HepG2 (cell line): ENCODE measurements around the gene UAP1L1. TPM values are rescaled to one million over a fixed set of nuclear protein-coding genes. Genes with fewer than 3 reads are reported as not detected.

Experiments
- FOXC1 ChIP-seq: sonication (generic); formaldehyde crosslinking; IDR thresholded peaks from 2 replicates; pipeline ENCODE4 v1.8.0; 2022; ENCODE audit warnings: mild to moderate bottlenecking, missing genetic modification reagents, borderline replicate concordance
- GABPB1 ChIP-seq: IDR thresholded peaks from 2 replicates; pipeline ENCODE4 v1.6.1; 2016; ENCODE audit warnings: mild to moderate bottlenecking, missing genetic modification reagents, moderate library complexity, missing compliant biosample characterization
- ISL2 ChIP-seq: sonication (generic); formaldehyde crosslinking; IDR thresholded peaks from 2 replicates; pipeline ENCODE4 v1.5.0; 2020; ENCODE audit warnings: missing genetic modification reagents
- JARID2 ChIP-seq: sonication (generic); formaldehyde crosslinking; IDR thresholded peaks from 2 replicates; pipeline ENCODE4 v1.8.1; 2023; ENCODE audit warnings: missing genetic modification reagents, inconsistent platforms; ENCODE audit not compliant: insufficient replicate concordance
- LCORL ChIP-seq, 2 experiments: fragments of 450-650 bp in 1 of 2; sonication (generic) in 1 of 2; formaldehyde crosslinking in 1 of 2; IDR thresholded peaks; 2 replicates each; pipeline versions ENCODE4 v1.5.0 to v1.6.1; 2017 to 2020; ENCODE audit warnings: antibody characterized with exemption in 1 of 2, missing genetic modification reagents in 1 of 2
- NFE2 ChIP-seq: sonication (generic); formaldehyde crosslinking; IDR thresholded peaks from 2 replicates; pipeline ENCODE4 v1.4.0; 2020; ENCODE audit warnings: missing genetic modification reagents
- NFKBIZ ChIP-seq: IDR thresholded peaks from 2 replicates; pipeline ENCODE4 v1.6.1; 2018; ENCODE audit warnings: missing genetic modification reagents, missing compliant biosample characterization
- ONECUT2 ChIP-seq: sonication (generic); formaldehyde crosslinking; IDR thresholded peaks from 2 replicates; pipeline ENCODE4 v1.4.0; 2020; ENCODE audit warnings: missing genetic modification reagents
- ZNF136 ChIP-seq: sonication (generic); formaldehyde crosslinking; IDR thresholded peaks from 2 replicates; pipeline ENCODE4 v1.8.1; 2022; ENCODE audit warnings: low read depth, mild to moderate bottlenecking, moderate library complexity, missing genetic modification reagents
- ZNF30 ChIP-seq: sonication (generic); formaldehyde crosslinking; IDR thresholded peaks from 2 replicates; pipeline ENCODE4 v1.5.0; 2020; ENCODE audit warnings: mild to moderate bottlenecking, missing genetic modification reagents
- ZNF441 ChIP-seq: sonication (generic); formaldehyde crosslinking; IDR thresholded peaks from 2 replicates; pipeline ENCODE4 v1.7.0; 2021; ENCODE audit warnings: missing genetic modification reagents, borderline replicate concordance
- ZNF446 ChIP-seq: sonication (generic); formaldehyde crosslinking; IDR thresholded peaks from 2 replicates; pipeline ENCODE4 v1.5.0; 2020; ENCODE audit warnings: mild to moderate bottlenecking, missing genetic modification reagents
- ZNF484 ChIP-seq: sonication (generic); formaldehyde crosslinking; IDR thresholded peaks from 2 replicates; pipeline ENCODE4 v1.5.1; 2020; ENCODE audit warnings: mild to moderate bottlenecking, low read depth, missing genetic modification reagents, borderline replicate concordance
- ZNF543 ChIP-seq: sonication (generic); formaldehyde crosslinking; IDR thresholded peaks from 2 replicates; pipeline ENCODE4 v1.4.0; 2020; ENCODE audit warnings: mild to moderate bottlenecking, missing genetic modification reagents
- ZNF607 ChIP-seq: sonication (generic); formaldehyde crosslinking; IDR thresholded peaks from 2 replicates; pipeline ENCODE4 v1.5.1; 2020; ENCODE audit warnings: missing genetic modification reagents, mild to moderate bottlenecking, borderline replicate concordance
- ZNF792 ChIP-seq: IDR thresholded peaks from 2 replicates; pipeline ENCODE4 v1.6.1; 2016
- ZNF841 ChIP-seq: sonication (generic); formaldehyde crosslinking; IDR thresholded peaks from 2 replicates; pipeline ENCODE4 v1.8.1; 2023; ENCODE audit warnings: missing genetic modification reagents, borderline replicate concordance
- ZNF879 ChIP-seq: sonication (generic); formaldehyde crosslinking; IDR thresholded peaks from 2 replicates; pipeline ENCODE4 v1.8.1; 2023; ENCODE audit warnings: missing genetic modification reagents
- polyA plus RNA-seq, 8 experiments: library from polyadenylated mRNA; depleted of rRNA in 3 of 8; stranded (reverse) in 7 of 8; unstranded in 1 of 8; fragments of >200 nt; fragmentation: Illumina TruSeq in 4 of 8; extraction: Trizol in 4 of 8; gene quantifications; 2 replicates each; pipeline versions ENCODE4 v1.2.1 to v1.2.3, GENCODE V29; 2011 to 2016; ENCODE audit warnings: low read depth in 4 of 8, missing spikeins in 1 of 8, mixed read lengths in 1 of 8; ENCODE audit not compliant: insufficient read depth in 1 of 8
- total RNA-seq, 5 experiments: library from RNA; depleted of rRNA; stranded (reverse); fragments of >200 nt; fragmentation: Illumina TruSeq; extraction: Trizol; gene quantifications; 2 replicates each; pipeline ENCODE4 v1.2.3, GENCODE V29; 2016; ENCODE audit warnings: low read depth in 1 of 5
- TF ChIP-seq, protein P1 (sequence below): sonication (generic); formaldehyde crosslinking; IDR thresholded peaks from 2 replicates; pipeline ENCODE4 v1.4.0; 2020; ENCODE audit warnings: missing genetic modification reagents
- TF ChIP-seq, protein P2 (sequence below): sonication (generic); formaldehyde crosslinking; IDR thresholded peaks from 2 replicates; pipeline ENCODE4 v1.4.0; 2020; ENCODE audit warnings: missing genetic modification reagents
- TF ChIP-seq, protein P3 (sequence below): sonication (generic); formaldehyde crosslinking; IDR thresholded peaks from 2 replicates; pipeline ENCODE4 v1.5.0; 2020; ENCODE audit warnings: mild to moderate bottlenecking, missing genetic modification reagents, moderate library complexity
- TF ChIP-seq, protein P4 (sequence below): sonication (generic); formaldehyde crosslinking; IDR thresholded peaks from 2 replicates; pipeline ENCODE4 v1.4.0; 2020; ENCODE audit warnings: missing genetic modification reagents

Gene UAP1L1
- total and polyA plus RNA-seq, 2 of the 13 experiments (the other 11 are each of a cell fraction or from before 2014, with no cell fraction given): 5.4 to 6.4 TPM

DNA sequence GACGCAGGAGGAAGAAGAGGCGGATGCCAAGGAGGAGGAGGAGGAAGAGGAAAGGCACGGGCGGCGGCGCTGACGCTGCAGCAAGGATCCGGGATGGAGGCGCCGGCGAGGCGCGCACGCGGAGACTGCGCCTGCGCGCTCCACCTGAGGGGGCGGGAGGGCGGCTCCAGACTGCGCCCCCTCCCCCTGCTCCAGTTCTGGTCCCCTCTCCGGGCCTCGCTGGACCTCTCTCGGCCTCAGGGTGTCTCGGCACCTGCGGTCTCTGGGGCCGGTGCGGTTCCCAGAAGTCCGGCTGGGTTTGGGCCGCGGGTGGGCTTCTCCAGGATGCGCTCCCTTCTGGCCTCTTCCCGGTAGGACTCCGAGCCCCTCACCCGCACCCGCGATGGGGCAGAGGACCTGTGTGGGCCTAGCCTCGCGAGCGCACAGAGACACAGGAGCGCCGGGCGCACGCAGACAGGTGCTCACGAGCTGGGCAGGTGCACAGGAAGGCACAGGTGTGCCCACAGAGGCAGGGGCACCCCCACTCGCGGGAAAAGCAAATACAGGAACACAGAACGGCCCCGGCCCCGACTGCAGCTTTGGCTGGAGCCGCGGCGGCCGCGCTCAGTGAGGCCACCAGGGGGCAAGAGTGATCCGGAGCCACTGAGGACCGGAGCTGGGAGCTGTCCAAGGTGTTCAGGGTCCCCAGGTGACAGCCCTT, 31.1 kb upstream of the UAP1L1 start, which contains the start of gene NPDC1 (continued):
- TF ChIP-seq ZNF607 (CRISPR knock-in tag): peak; percentile 75; the same call in 1 of the 2 replicates
- TF ChIP-seq, protein P1, sequence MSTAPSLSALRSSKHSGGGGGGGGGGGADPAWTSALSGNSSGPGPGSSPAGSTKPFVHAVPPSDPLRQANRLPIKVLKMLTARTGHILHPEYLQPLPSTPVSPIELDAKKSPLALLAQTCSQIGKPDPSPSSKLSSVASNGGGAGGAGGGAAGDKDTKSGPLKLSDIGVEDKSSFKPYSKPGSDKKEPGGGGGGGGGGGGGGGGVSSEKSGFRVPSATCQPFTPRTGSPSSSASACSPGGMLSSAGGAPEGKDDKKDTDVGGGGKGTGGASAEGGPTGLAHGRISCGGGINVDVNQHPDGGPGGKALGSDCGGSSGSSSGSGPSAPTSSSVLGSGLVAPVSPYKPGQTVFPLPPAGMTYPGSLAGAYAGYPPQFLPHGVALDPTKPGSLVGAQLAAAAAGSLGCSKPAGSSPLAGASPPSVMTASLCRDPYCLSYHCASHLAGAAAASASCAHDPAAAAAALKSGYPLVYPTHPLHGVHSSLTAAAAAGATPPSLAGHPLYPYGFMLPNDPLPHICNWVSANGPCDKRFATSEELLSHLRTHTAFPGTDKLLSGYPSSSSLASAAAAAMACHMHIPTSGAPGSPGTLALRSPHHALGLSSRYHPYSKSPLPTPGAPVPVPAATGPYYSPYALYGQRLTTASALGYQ (CRISPR knock-in tag): 0 out of 2 replicates have a peak, but pooled peaks have one; percentile 47
- no peak; the same call in 1 of the 2 replicates for TF ChIP-seq ZNF446 (CRISPR knock-in tag)
- TF ChIP-seq FOXC1 (CRISPR knock-in tag): no peak; the same call in 1 of the 2 replicates
- TF ChIP-seq ZNF543 (CRISPR knock-in tag): peak; percentile 65; the same call in 1 of the 2 replicates
- TF ChIP-seq NFKBIZ (CRISPR knock-in tag): 0 out of 2 replicates have a peak, but pooled peaks have one; percentile 73
- TF ChIP-seq ZNF792 (CRISPR knock-in tag): peak; percentile 78
- no peak for TF ChIP-seq JARID2
- TF ChIP-seq ZNF484 (CRISPR knock-in tag): no peak
- TF ChIP-seq ONECUT2 (CRISPR knock-in tag): peak; percentile 19; the same call in 1 of the 2 replicates
- TF ChIP-seq ZNF136: 0 out of 2 replicates have a peak, but pooled peaks have one; percentile 59
- TF ChIP-seq, protein P2, sequence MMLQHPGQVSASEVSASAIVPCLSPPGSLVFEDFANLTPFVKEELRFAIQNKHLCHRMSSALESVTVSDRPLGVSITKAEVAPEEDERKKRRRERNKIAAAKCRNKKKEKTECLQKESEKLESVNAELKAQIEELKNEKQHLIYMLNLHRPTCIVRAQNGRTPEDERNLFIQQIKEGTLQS: peak; percentile 49; the same call in 1 of the 2 replicates
- TF ChIP-seq, protein P3, sequence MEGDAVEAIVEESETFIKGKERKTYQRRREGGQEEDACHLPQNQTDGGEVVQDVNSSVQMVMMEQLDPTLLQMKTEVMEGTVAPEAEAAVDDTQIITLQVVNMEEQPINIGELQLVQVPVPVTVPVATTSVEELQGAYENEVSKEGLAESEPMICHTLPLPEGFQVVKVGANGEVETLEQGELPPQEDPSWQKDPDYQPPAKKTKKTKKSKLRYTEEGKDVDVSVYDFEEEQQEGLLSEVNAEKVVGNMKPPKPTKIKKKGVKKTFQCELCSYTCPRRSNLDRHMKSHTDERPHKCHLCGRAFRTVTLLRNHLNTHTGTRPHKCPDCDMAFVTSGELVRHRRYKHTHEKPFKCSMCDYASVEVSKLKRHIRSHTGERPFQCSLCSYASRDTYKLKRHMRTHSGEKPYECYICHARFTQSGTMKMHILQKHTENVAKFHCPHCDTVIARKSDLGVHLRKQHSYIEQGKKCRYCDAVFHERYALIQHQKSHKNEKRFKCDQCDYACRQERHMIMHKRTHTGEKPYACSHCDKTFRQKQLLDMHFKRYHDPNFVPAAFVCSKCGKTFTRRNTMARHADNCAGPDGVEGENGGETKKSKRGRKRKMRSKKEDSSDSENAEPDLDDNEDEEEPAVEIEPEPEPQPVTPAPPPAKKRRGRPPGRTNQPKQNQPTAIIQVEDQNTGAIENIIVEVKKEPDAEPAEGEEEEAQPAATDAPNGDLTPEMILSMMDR (CRISPR knock-in tag): peak; percentile 93
- TF ChIP-seq ZNF30 (CRISPR knock-in tag): peak; percentile 48; the same call in 1 of the 2 replicates
- TF ChIP-seq, protein P4, sequence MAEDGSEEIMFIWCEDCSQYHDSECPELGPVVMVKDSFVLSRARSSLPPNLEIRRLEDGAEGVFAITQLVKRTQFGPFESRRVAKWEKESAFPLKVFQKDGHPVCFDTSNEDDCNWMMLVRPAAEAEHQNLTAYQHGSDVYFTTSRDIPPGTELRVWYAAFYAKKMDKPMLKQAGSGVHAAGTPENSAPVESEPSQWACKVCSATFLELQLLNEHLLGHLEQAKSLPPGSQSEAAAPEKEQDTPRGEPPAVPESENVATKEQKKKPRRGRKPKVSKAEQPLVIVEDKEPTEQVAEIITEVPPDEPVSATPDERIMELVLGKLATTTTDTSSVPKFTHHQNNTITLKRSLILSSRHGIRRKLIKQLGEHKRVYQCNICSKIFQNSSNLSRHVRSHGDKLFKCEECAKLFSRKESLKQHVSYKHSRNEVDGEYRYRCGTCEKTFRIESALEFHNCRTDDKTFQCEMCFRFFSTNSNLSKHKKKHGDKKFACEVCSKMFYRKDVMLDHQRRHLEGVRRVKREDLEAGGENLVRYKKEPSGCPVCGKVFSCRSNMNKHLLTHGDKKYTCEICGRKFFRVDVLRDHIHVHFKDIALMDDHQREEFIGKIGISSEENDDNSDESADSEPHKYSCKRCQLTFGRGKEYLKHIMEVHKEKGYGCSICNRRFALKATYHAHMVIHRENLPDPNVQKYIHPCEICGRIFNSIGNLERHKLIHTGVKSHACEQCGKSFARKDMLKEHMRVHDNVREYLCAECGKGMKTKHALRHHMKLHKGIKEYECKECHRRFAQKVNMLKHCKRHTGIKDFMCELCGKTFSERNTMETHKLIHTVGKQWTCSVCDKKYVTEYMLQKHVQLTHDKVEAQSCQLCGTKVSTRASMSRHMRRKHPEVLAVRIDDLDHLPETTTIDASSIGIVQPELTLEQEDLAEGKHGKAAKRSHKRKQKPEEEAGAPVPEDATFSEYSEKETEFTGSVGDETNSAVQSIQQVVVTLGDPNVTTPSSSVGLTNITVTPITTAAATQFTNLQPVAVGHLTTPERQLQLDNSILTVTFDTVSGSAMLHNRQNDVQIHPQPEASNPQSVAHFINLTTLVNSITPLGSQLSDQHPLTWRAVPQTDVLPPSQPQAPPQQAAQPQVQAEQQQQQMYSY (CRISPR knock-in tag): 0 out of 2 replicates have a peak, but pooled peaks have one; percentile 44
- TF ChIP-seq ZNF841: no peak
- TF ChIP-seq NFE2: no peak
- 0 out of 2 replicates have a peak, but pooled peaks have one; percentile 50 for TF ChIP-seq ZNF879 (CRISPR knock-in tag)
- peak; percentile 56; the same call in 1 of the 2 replicates for TF ChIP-seq ISL2
- TF ChIP-seq LCORL (IDR thresholded peaks at IDR 0.05): no peak
- 0 out of 2 replicates have a peak, but pooled peaks have one; percentile 84 for TF ChIP-seq LCORL (CRISPR knock-in tag; IDR thresholded peaks at IDR 0.05)
- TF ChIP-seq ZNF441 (CRISPR knock-in tag): peak; percentile 74; the same call in 1 of the 2 replicates
- TF ChIP-seq GABPB1 (CRISPR knock-in tag): peak; percentile 63; the same call in 1 of the 2 replicates
